ENCODE data around the gene MATN1. TPM values are rescaled to one million over a fixed set of nuclear protein-coding genes. Genes with fewer than 3 reads are reported as not detected.

The MATN1 gene
- total and polyA plus RNA-seq, 2 of the 4 experiments (the other 2 are of a cell fraction), result 0.27 TPM; not detected in 1

- CTCF ChIA-PET, result interaction anchor here (0.8 kb wide), 1 partner anchor 21 kb away, joined by 3 read pairs; no protein-coding TSS in a partner anchor
- Histone ChIP-seq H3K27me3 (ENCODE audit: control insufficient read depth, insufficient read depth, low read length) (peaks cover 58% of the 10 kb centered on the region), H3K4me1 (ENCODE audit: control insufficient read depth, insufficient read depth, low read length) (no peaks in the 10 kb centered on the region), H4K5ac (ENCODE audit: low read depth, low read length) (no peak overlapping the region), H2BK120ac (ENCODE audit: low read depth, low read length) (no peak overlapping the region), H2BK15ac (ENCODE audit: low read depth, low read length) (no peak overlapping the region), H3K9ac (ENCODE audit: low read depth, low read length) (no peak overlapping the region), H3K27ac (ENCODE audit: insufficient read depth, low read length) (no peak overlapping the region), H2BK20ac (ENCODE audit: low read depth, low read length) (no peak overlapping the region), H3K36me3 (ENCODE audit: control insufficient read depth, insufficient read depth, low read length) (no peaks in the 10 kb centered on the region), H3K79me1 (ENCODE audit: low read depth in 1 of 2, low read length in 2 of 2) (no peaks in the 10 kb centered on the region), H4K20me1 (ENCODE audit: insufficient read depth, low read length) (no peaks in the 10 kb centered on the region), H4K91ac (ENCODE audit: insufficient read depth, low read depth, low read length) (no peak overlapping the region), H3K9me3 (ENCODE audit: control insufficient read depth, insufficient read depth, low read length) (peaks cover 3% of the 10 kb centered on the region; the same call in 1 of the 2 replicates), H2BK5ac (ENCODE audit: low read depth, low read length, poor library complexity, severe bottlenecking) (no peak overlapping the region), H2AFZ (replicated peaks; ENCODE audit: low read length, poor library complexity) (no peak overlapping the region), H3K14ac (replicated peaks; ENCODE audit: low read depth, low read length) (no peak overlapping the region), H3K4me3 (ENCODE audit: insufficient read depth, low read depth, low read length) (no peak overlapping the region), H3K4me2 (ENCODE audit: low read depth, low read length) (no peak overlapping the region), H3K4ac (ENCODE audit: low read depth, low read length) (no peak overlapping the region), H2AK5ac (ENCODE audit: low read depth, low read length) (no peak overlapping the region), H2AK9ac (replicated peaks; ENCODE audit: low read depth, low read length, poor library complexity) (no peak overlapping the region), H3K18ac (ENCODE audit: low read depth, low read length) (no peak overlapping the region), H3K23ac (ENCODE audit: low read depth, low read length) (no peak overlapping the region), H3K9me1 (ENCODE audit: insufficient read depth, low read length) (no peaks in the 10 kb centered on the region), H4K8ac (ENCODE audit: low read depth in 2 of 2, low read length in 2 of 2) (no peak overlapping the region), H3K56ac (ENCODE audit: extremely low read depth, insufficient read depth, low read length) (no peak overlapping the region)
- POLR2A ChIA-PET (ENCODE audit: unreplicated experiment), result no interaction called here
- ATAC-seq (ENCODE audit: low read depth) (no peak), DNase-seq (no peak)
- TF ChIP-seq POLR2A (IDR thresholded peaks at IDR 0.05; ENCODE audit: low read depth, low read length) (no peak), MAZ (IDR thresholded peaks at IDR 0.05; ENCODE audit: borderline replicate concordance, low read depth, low read length) (no peak), FOS (IDR thresholded peaks at IDR 0.05; ENCODE audit: low read depth, low read length) (no peak), MAFK (IDR thresholded peaks at IDR 0.05; ENCODE audit: low read depth, low read length) (no peak), SMC3 (IDR thresholded peaks at IDR 0.05; ENCODE audit: low read depth, low read length) (no peak), RAD21 (IDR thresholded peaks at IDR 0.05; ENCODE audit: low read length) (no peak), RFX5 (IDR thresholded peaks at IDR 0.05; ENCODE audit: low read depth, low read length) (no peak), NFE2L2 (IDR thresholded peaks at IDR 0.05; ENCODE audit: low read depth, low read length) (no peak), CTCF (conservative IDR thresholded peaks at IDR 0.05; ENCODE audit: low read depth, low read length) (no peak)
- TF ChIP-seq, protein P1, sequence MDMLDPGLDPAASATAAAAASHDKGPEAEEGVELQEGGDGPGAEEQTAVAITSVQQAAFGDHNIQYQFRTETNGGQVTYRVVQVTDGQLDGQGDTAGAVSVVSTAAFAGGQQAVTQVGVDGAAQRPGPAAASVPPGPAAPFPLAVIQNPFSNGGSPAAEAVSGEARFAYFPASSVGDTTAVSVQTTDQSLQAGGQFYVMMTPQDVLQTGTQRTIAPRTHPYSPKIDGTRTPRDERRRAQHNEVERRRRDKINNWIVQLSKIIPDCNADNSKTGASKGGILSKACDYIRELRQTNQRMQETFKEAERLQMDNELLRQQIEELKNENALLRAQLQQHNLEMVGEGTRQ (IDR thresholded peaks at IDR 0.05; ENCODE audit: low read depth, low read length), result no peak
- in situ Hi-C loops (cut with MboI; ENCODE audit: low sequenced_read_pairs), result no loop called here
- BruUV-seq (replicated peaks), result no TSS peak
- intact Hi-C loops (cut with micrococcal nuclease), result no loop called here
- dilution Hi-C loops (cut with HindIII; ENCODE audit: low sequenced_read_pairs, unreplicated experiment), result no loop called here
- 20% methylated on average over 1 of the region's 10 CpGs; no CpG with 5 or more reads in 1 of the 2 experiments for WGBS, 2 experiments (ENCODE audit: extremely low coverage in 2 of 2, insufficient read length in 1 of 2)
These were observed 37.0 kb downstream of the MATN1 start for GRCh38 chr1:30686236-30686935.

Data from IMR-90 (cell line).